Activated T-cell treated with anti-CD3 and anti-CD28 coated beads for 48 hours (primary cell): Measurements from ENCODE around the gene KRT17.

Source experiments
- DNase-seq: peaks from one replicate; pipeline ENCODE4 v3.0.0-alpha.2; 2020; ENCODE audit warnings: low read depth

The KRT17 gene

DNA sequence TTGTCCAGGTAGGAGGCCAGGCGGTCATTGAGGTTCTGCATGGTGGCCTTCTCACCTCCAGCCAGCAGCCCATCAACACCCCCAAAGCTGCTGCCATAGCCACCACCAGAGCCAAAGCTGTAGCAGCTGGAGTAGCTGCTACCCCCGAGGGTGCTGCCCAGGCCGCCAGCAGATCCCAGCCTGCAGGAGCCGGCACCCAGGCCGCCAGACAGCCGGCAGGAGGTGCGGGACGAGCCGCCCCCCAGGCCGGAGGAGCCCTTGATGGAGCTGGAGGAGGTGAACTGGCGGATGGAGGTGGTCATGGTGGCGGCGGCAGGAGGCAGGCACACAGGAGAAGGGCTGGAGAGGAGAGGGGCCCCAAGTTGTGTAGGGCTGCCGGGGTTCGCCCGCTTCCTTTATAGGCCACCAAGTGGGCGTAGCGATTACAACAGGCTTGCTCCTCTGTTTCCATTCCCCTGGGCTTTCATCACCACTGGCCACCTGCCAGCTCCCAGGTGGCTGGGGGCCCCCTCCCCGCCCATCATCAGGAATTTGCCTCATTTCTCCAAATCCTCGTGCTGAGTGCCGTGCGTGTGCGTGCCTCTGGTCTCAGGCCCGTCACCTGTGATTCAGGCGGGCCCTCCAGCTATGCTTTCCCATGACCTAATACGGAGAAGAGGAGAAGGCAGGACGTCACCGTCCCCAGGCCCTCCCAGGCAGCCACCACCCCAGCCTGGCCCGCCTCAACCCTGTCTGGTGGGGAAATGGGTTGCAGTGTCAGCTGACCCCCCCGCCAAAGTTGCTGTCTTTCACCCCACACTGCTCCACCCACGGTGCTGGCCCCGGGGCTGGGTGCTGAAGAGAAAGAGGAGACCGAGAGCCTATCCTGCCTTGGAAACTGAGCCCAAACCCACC lies at the start of gene KRT17:
TSS of gene KRT17 (minus strand) at position 368 of the 894 bp plus-strand sequence. CDS start at position 302, 66 bp downstream.
- no peak for DNase-seq

DNA sequence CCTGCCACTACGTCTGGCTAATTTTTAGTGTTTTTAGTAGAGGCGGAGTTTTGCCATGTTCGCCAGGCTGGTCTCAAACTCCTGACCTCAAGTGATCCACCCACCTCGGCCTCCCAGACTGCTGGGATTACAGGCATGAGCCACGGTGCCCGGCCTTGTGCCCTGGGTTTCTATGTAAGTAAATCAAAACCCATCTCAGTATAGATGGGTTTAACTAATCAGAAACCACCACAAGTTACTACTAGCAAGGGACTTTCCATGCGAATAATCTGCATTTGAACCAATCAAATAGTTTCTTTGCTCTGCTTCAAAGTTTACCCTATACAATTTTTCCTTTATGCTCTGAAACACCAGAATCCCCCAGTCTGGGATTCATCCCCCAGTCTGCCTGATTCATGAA lies 47.8 kb upstream of the KRT17 start:
- DNase-seq: no peak

- no peak for DNase-seq
Observed at GRCh38 chr17:41667280-41668041, 43.1 kb upstream of the KRT17 start.

GRCh38 chr17:41666708-41667279 lies 42.4 kb upstream of the KRT17 start:
- DNase-seq: peak; percentile 84

DNA sequence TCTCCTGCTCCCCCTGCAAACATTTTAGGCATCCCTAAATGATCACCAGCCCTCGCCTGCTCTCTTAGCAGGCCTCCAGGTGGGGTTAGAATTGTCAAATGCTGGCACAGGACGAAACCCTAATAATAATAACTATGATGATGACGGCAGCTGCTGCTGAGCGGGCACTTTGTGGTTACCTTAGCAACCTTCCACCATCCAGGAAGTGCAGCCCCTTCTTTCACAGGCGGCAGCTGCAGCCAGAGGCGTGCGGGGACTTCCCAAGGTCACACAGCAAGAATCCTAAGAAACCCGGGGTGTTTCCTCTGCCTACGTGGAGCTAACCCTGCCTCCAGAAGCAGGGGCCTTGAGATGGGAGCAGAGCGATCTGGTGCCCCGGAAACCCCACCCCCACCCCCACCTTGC lies 41.9 kb upstream of the KRT17 start:
- DNase-seq: peak; percentile 61

GRCh38 chr17:41665566-41666236 lies 41.3 kb upstream of the KRT17 start:
- peak; percentile 94 for DNase-seq

DNA sequence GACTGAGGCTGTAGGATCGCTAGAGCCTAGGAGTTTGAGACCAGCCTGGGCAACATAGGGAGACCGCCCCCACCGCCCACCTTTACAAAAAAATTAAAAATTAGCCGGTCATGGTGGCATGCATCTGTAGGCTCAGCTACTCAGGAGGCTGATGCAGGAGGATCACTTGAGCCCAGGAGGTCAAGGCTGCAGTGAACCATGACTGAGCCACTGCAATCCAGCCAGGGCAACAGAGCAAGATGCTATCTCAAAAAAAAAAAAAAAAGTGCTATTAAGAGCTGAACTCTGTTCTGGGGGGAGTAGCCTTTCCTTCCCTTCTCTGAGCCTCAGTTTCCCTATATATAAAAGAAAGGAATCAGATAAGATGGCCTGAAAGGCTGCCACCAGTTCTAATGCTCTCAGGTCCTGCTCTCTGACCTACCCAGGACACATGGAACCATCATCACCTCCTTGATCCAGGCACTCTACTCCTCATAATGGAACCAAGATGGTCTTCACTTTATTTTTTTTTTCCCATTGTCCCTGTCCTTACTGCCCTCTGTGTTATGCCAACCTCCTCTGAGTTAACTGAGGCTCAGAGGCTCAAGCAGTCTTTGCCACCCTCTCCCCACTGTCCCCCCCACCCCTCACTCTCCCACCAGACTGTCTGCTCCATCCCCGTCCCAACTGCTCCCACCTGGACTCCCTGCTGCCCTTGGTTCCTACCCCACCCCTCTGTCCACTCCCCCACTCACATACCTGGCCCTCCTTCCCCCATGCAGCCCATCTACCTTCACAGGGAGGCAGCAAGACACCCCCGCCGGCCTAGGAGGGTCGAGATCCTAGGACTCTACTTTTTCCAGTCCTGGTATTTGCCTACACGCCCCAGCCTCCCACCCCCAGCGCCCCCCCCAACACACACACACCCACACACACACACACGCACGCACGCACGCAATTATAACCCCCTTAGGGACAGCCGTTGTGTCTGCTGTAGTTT lies 40.5 kb upstream of the KRT17 start:
- no peak for DNase-seq

- DNase-seq: no peak
Observed at GRCh38 chr17:41664172-41664457, 39.7 kb upstream of the KRT17 start.

GRCh38 chr17:41663451-41664171 lies 39.2 kb upstream of the KRT17 start:
- DNase-seq: no peak

- no peak for DNase-seq
Observed at GRCh38 chr17:41660221-41660711, 35.9 kb upstream of the KRT17 start.

DNA sequence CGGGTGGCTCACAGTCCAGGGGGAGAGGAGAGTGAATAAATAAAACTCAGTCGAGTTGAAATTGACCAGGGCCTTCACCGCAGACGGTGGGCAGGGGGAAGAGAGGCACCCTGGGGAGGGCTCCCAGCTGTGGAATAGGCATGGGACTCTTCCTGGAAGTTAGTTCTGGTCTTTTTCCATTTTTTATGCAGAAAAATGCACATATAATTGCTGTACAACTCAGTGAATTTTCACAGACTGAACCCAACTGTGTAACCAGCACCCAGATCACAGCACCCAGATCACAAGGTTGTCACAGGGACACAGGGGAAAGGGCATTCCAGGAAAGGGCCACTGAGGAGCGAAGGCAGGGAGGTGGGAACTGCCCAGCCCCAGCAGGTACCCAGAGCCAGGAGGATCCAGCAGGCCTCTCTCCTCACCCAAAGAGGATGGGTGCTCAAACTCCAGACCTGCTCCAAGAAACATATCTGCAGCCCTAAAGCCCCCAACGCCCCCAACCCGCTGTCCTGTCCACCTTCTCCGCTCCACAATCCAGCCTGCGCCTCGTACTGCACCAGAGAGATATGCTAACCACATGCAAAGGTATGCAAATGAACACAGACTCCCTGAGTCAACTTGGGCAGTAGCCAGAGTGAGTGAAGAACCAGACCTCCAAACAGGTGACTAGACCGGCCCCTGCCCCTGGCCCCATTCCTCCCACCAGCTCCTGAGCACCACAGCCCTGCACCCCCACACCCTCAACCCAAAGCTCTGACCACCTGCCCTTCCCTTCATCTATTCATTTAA lies 35.2 kb upstream of the KRT17 start:
- DNase-seq: no peak

DNA sequence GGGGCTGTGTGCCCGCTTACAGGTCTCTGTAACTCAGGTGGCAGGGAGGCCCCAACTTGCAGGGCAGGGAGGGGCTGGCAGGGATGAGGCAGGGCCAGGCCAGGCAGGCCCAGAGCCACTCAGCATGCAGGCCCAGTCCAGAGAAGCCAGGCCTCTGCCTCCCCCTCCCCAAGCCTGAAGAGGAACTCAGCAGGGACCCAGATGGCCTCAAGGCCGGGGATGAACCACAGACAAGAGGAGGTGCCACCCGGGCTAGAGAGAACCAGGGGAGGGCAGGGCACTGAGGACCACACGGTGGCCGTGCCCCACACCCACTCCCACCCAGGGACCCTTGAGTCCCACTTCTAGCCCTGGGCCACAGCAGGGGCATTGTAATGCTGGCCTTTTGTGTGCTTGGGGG lies 34.5 kb upstream of the KRT17 start:
- DNase-seq: no peak

DNA sequence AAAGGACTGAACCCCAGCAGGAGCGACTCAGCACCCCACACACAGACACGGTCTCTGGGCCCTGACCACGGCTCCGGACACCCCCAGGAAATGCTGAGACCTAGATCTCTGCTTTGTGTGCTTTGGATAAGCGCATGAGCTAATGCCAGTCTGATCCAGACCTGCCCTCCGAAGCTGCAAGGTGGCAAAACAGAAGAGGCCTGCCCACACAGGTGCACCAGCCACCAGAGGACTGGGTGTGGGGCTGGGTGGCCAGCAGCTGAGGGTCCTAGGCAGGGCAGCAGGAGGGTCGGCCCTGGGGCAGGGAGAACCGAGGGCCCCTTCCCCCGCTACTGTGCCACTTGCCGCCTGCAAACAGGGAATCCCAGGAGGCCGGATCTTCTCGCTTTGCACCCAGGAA lies 33.6 kb upstream of the KRT17 start:
- DNase-seq: no peak

GRCh38 chr17:41657176-41657754 lies 32.9 kb upstream of the KRT17 start:
- no peak for DNase-seq

- no peak for DNase-seq
Observed at GRCh38 chr17:41656249-41657023, 32.1 kb upstream of the KRT17 start.

DNA sequence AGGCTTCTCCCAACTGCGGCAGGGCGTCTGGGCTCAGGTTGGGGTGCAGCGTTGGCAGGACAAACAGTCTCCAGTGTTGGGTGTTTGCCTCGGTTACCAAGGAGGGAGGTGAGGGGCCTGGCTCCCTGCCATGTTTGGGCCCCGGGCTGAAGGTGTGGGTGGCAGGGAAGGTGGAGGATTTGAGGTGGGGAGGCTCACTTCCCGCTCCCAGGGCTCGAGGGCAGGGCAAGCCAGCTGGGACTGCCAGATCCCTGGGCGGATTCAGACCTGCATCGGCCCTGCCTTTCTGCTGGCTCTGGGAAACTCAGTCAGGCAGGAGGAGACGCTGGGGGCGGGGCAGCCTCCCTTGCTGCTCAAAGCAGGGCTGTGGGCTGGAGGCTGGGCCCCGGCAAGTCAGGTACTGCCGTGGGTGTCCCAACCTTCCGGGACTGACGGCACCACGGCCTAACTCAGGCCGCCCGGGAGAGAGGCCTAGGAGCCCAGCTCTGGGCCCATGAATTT lies 31.3 kb upstream of the KRT17 start:
- no peak for DNase-seq

DNA sequence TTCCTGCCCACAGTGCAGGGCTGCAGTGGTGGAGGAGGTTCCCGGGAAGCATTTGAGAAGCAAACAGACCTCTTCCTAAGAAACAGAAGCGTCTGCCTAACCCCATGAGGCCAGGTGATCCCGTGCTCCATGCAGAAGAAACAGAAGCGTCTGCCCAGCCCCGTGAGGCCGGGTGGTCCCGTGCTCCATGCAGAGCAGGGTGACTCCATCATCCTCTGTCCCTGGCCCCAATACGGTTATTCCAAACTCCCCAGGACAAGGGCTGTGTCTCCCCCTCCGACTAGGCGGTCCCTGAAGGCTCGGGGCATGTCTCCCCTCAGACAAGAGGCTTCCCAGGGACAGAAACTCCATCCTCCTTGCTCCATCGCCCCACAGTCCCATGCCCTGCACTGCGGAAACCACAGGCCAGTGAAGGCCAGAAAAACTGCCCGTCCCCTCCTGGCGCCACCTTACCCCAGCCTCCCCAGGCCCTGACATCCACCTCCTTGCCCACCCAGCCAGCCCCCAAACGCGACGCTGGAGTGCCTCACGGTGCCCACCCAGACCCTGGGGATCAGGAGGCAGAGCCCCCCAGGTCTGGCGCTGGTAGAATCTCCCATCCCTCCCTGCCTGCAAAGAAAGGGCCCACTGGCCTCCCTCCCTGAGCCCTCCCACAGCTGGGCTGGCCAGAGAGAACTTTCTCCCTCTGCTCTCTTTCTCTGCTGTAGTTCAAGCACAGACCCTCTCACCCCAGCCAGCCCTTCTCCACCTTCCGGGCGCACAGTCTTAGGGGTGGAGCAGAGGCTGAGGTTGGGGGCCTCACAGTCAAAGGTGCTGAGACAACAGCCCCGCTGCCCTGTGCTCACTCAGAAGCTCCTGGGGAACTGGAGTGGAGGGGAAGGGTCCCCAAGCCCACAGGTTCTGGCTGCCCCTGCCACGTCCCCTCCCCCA lies 30.6 kb upstream of the KRT17 start:
- no peak for DNase-seq
